Measurements from ENCODE around the gene TWF1. TPM values are rescaled to one million over a fixed set of nuclear protein-coding genes. Genes with fewer than 3 reads are reported as not detected.

TWF1 gene
- total and polyA plus RNA-seq, 2 of the 8 experiments (the other 6 are each of a cell fraction or from before 2014, with no cell fraction given): 7.6 to 27.9 TPM

- no peaks in the 10 kb centered on the region for H4K20me1 ChIP-seq (replicated peaks in 1 of 2; ENCODE audit: control insufficient read depth in 1 of 2, insufficient read depth in 2 of 2, low read length in 2 of 2)
- H3K23ac ChIP-seq (ENCODE audit: insufficient read length): no peak overlapping the region
- H2BK20ac ChIP-seq (ENCODE audit: low read length): no peak overlapping the region
- no peak overlapping the region for H3K27ac ChIP-seq (ENCODE audit: low read depth, low read length)
- 80% methylated on average over 4 of the region's 4 CpGs; no CpG with 5 or more reads in 1 of the 2 experiments for WGBS, 2 experiments (ENCODE audit: extremely low coverage in 1 of 2, insufficient coverage in 1 of 2, insufficient read length in 1 of 2, insufficient replicate concordance in 2 of 2, low coverage in 1 of 2, low lambda C conversion rate in 2 of 2, missing lambda C conversion rate in 1 of 2)
- no peak overlapping the region for H3K4me2 ChIP-seq (ENCODE audit: insufficient read depth in 1 of 2, low read depth in 2 of 2, low read length in 2 of 2)
- ChIA-PET POLR2A (ENCODE audit: partially characterized antibody) (interaction anchor here (1.6 kb wide), 1 partner anchor 34 kb away, joined by 6 read pairs; the partner anchor contains the start of gene TWF1), CTCF (ENCODE audit: partially characterized antibody) (interaction anchor here (0.7 to 1.5 kb wide), 4 partner anchors 24 to 42 kb away, joined by 3 to 4 read pairs (median 3); partner anchors contain the start of gene TWF1)
- no peak overlapping the region for H2BK15ac ChIP-seq (ENCODE audit: low read length)
- no peak overlapping the region for H3K4me3 ChIP-seq (ENCODE audit: extremely low read depth in 1 of 4, insufficient read depth in 2 of 4, low read depth in 3 of 4, low read length in 4 of 4)
- H3K79me2 ChIP-seq (ENCODE audit: control insufficient read depth in 1 of 2, insufficient read depth in 2 of 2, low read length in 2 of 2): no peaks in the 10 kb centered on the region
- H3K9ac ChIP-seq (replicated peaks in 1 of 4; ENCODE audit: extremely low read depth in 1 of 4, low read depth in 3 of 4, low read length in 3 of 4): no peak overlapping the region
- H3K4me1 ChIP-seq (replicated peaks in 1 of 4; ENCODE audit: control insufficient read depth in 3 of 4, insufficient read depth in 4 of 4, low read length in 3 of 4): peaks cover 0 to 2% (median 1%) of the 10 kb centered on the region in 4 experiments; a peak in 1 of 7 replicates
- H2AK5ac ChIP-seq (ENCODE audit: low read depth, low read length): no peak overlapping the region
- H3K36me3 ChIP-seq (ENCODE audit: control insufficient read depth in 2 of 4, insufficient read depth in 4 of 4, low read length in 3 of 4): no peaks in the 10 kb centered on the region
- no peak overlapping the region for H3K4ac ChIP-seq (replicated peaks; ENCODE audit: insufficient read length, low read depth, low read length)
- H4K5ac ChIP-seq (ENCODE audit: insufficient read length, low read depth, low read length): no peak overlapping the region
- H2BK5ac ChIP-seq (ENCODE audit: low read depth, low read length): no peak overlapping the region
- no peak overlapping the region for H3K18ac ChIP-seq (ENCODE audit: extremely low read depth, low read length)
- H3K79me1 ChIP-seq (ENCODE audit: low read depth, low read length): no peaks in the 10 kb centered on the region
- H3K9me3 ChIP-seq (ENCODE audit: insufficient read depth in 2 of 2, low read depth in 1 of 2, low read length in 1 of 2): no peaks in the 10 kb centered on the region
- FAIRE-seq (no peak), DNase-seq (ENCODE audit: low read depth in 1 of 2, low spot score in 2 of 2) (no peak)
- peaks cover 2% of the 10 kb centered on the region; the same call in 1 of the 2 replicates for H3K23me2 ChIP-seq (ENCODE audit: low read depth, low read length)
- no peak overlapping the region for H2BK120ac ChIP-seq (replicated peaks; ENCODE audit: low read depth, low read length)
- no peak overlapping the region for H4K91ac ChIP-seq (replicated peaks; ENCODE audit: insufficient read length, low read length)
- H2BK12ac ChIP-seq (ENCODE audit: low read depth, low read length): no peak overlapping the region
- no peak overlapping the region for H2AFZ ChIP-seq (ENCODE audit: low read length)
- H3K56ac ChIP-seq (replicated peaks; ENCODE audit: insufficient read length, low read depth, low read length): no peak overlapping the region
- H3K14ac ChIP-seq (ENCODE audit: insufficient read length): no peak overlapping the region
- no peak overlapping the region for H4K8ac ChIP-seq (ENCODE audit: extremely low read depth, insufficient read depth, low read length)
- peaks cover 0 to 15% (median 5%) of the 10 kb centered on the region in 4 experiments; a peak in 3 of 7 replicates for H3K27me3 ChIP-seq (replicated peaks in 1 of 4; ENCODE audit: control insufficient read depth in 3 of 4, extremely low read depth in 1 of 4, insufficient read depth in 3 of 4, low read length in 3 of 4)
- TF ChIP-seq BACH1 (IDR thresholded peaks at IDR 0.05; ENCODE audit: low read length) (no peak), TAF1 (IDR thresholded peaks at IDR 0.05; ENCODE audit: low read depth, low read length) (no peak), NRF1 (IDR thresholded peaks at IDR 0.05; ENCODE audit: low read depth, low read length) (no peak), NANOG (IDR thresholded peaks at IDR 0.05; ENCODE audit: insufficient read depth, low read depth, low read length, poor library complexity, severe bottlenecking) (no peak), EZH2 (IDR thresholded peaks at IDR 0.05; ENCODE audit: low read depth, low read length, severe bottlenecking) (no peak), RXRA (IDR thresholded peaks at IDR 0.05; ENCODE audit: insufficient read depth, low read depth, low read length) (no peak), SUZ12 (IDR thresholded peaks at IDR 0.05; ENCODE audit: low read length) (no peak), CREB1 (IDR thresholded peaks at IDR 0.05) (no peak), KDM4A (IDR thresholded peaks at IDR 0.05; ENCODE audit: low read depth, low read length, severe bottlenecking) (no peak), RAD21 (IDR thresholded peaks at IDR 0.05 in 1 of 2, conservative IDR thresholded peaks at IDR 0.05 in 1 of 2; ENCODE audit: low read depth in 2 of 2, low read length in 2 of 2) (no peak)
- TF ChIP-seq, protein P1, sequence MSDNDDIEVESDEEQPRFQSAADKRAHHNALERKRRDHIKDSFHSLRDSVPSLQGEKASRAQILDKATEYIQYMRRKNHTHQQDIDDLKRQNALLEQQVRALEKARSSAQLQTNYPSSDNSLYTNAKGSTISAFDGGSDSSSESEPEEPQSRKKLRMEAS (IDR thresholded peaks at IDR 0.05): no peak
- TF ChIP-seq, protein P2, sequence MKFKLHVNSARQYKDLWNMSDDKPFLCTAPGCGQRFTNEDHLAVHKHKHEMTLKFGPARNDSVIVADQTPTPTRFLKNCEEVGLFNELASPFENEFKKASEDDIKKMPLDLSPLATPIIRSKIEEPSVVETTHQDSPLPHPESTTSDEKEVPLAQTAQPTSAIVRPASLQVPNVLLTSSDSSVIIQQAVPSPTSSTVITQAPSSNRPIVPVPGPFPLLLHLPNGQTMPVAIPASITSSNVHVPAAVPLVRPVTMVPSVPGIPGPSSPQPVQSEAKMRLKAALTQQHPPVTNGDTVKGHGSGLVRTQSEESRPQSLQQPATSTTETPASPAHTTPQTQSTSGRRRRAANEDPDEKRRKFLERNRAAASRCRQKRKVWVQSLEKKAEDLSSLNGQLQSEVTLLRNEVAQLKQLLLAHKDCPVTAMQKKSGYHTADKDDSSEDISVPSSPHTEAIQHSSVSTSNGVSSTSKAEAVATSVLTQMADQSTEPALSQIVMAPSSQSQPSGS (IDR thresholded peaks at IDR 0.05; ENCODE audit: low read length): no peak
Observed at GRCh38 chr12:43840338-43840737, 34.2 kb upstream of the TWF1 start.

Data from H1 (cell line).